Tibial nerve (tissue), 4 donors: ENCODE measurements around the gene THEMIS. TPM values are rescaled to one million over a fixed set of nuclear protein-coding genes. Genes with fewer than 3 reads are reported as not detected.

ENCODE experiments used
- DNase-seq, 2 donors: peaks; one replicate each; pipeline ENCODE4 v3.0.0-alpha.2; 2019; ENCODE audit warnings: low spot score in 2 of 2
- H3K27ac ChIP-seq, 4 donors: fragments of 200-600 bp; sonication (generic) in 3 of 4; one replicate each; pipeline ENCODE4 v1.5.1; 2017 to 2019; ENCODE audit warnings: mild to moderate bottlenecking in 1 of 4
- H3K27me3 ChIP-seq, 2 donors: fragments of 200-600 bp; sonication (generic) in 1 of 2; one replicate each; pipeline versions ENCODE4 v1.5.1 to v1.6.0; 2017 to 2019
- H3K36me3 ChIP-seq, 3 donors: fragments of 200-600 bp; sonication (generic); one replicate each; pipeline ENCODE4 v1.5.1; 2018 to 2019
- H3K4me1 ChIP-seq, 4 donors: fragments of 200-600 bp; sonication (generic) in 3 of 4; one replicate each; pipeline ENCODE4 v1.5.1; 2017 to 2019
- H3K4me3 ChIP-seq, 4 donors: fragments of 200-600 bp; sonication (generic) in 3 of 4; one replicate each; pipeline ENCODE4 v1.5.1; 2017 to 2019; ENCODE audit warnings: mild to moderate bottlenecking in 1 of 4, moderate library complexity in 1 of 4
- H3K9me3 ChIP-seq, 4 donors: fragments of 200-600 bp; sonication (generic) in 3 of 4; one replicate each; pipeline ENCODE4 v1.5.1; 2017 to 2019
- CTCF ChIP-seq, 5 experiments: fragments of 200-600 bp in 3 of 5; fragments of 450-650 bp in 2 of 5; sonication (generic) in 3 of 5; IDR thresholded peaks; one replicate each; pipeline ENCODE4 v1.5.1; 2016 to 2019; ENCODE audit warnings: antibody characterized with exemption in 5 of 5, mild to moderate bottlenecking in 3 of 5, moderate library complexity in 2 of 5
- EP300 ChIP-seq, 2 donors: sonication (generic); formaldehyde crosslinking; IDR thresholded peaks; one replicate each; pipeline ENCODE4 v1.6.1; 2017; ENCODE audit warnings: antibody characterized with exemption in 2 of 2, mild to moderate bottlenecking in 1 of 2
- POLR2A ChIP-seq, 2 donors: fragments of 450-650 bp; IDR thresholded peaks; one replicate each; pipeline ENCODE4 v1.6.1; 2017; ENCODE audit warnings: antibody characterized with exemption in 2 of 2, mild to moderate bottlenecking in 2 of 2, moderate library complexity in 2 of 2
- WGBS, 2 donors: methylation state at CpG; one replicate each; pipeline ENCODE4 v1.1.5; 2018; 5-methylcytosine and 5-hydroxymethylcytosine counted together
- total RNA-seq, 4 donors: library from RNA; depleted of rRNA; stranded (reverse); fragments of >200 nt; gene quantifications; one replicate each; pipeline ENCODE4 v1.1.0, GENCODE V29; 2016

The THEMIS gene
- total RNA-seq, 4 donors from 2014 or later: 0.22 to 0.98 (median 0.57) TPM

GRCh38 chr6:127904160-127904559 lies 3.3 kb upstream of the THEMIS start:
- TF ChIP-seq POLR2A (IDR thresholded peaks at IDR 0.05): no peak
- TF ChIP-seq EP300 (IDR thresholded peaks at IDR 0.05): no peak
- no peak for TF ChIP-seq CTCF (IDR thresholded peaks at IDR 0.05)
- no peak for DNase-seq
- Histone ChIP-seq H3K9me3 (peaks cover 0 to 14% (median 0%) of the 10 kb centered on the region in 4 donors), H3K4me1 (no peaks in the 10 kb centered on the region), H3K27ac (no peak overlapping the region), H3K4me3 (no peak overlapping the region), H3K27me3 (no peaks in the 10 kb centered on the region), H3K36me3 (no peaks in the 10 kb centered on the region)

- no peaks in the 10 kb centered on the region for H3K4me1 ChIP-seq
- 90 to 94% methylated on average over 8 of the region's 8 CpGs for WGBS, 2 donors
- H3K27me3 ChIP-seq: no peaks in the 10 kb centered on the region
Observed at GRCh38 chr6:127902933-127903332, 2.1 kb upstream of the THEMIS start.

GRCh38 chr6:127897484-127897883 lies 3.4 kb downstream of the THEMIS start:
- 82 to 84% methylated on average over 2 of the region's 2 CpGs for WGBS, 2 donors
- Histone ChIP-seq H3K36me3 (no peaks in the 10 kb centered on the region), H3K9me3 (no peaks in the 10 kb centered on the region), H3K27ac (no peak overlapping the region), H3K4me1 (no peaks in the 10 kb centered on the region), H3K27me3 (no peaks in the 10 kb centered on the region), H3K4me3 (no peak overlapping the region)
- TF ChIP-seq EP300 (IDR thresholded peaks at IDR 0.05): no peak
- TF ChIP-seq CTCF (IDR thresholded peaks at IDR 0.05): no peak
- TF ChIP-seq POLR2A (IDR thresholded peaks at IDR 0.05): no peak
- no peak for DNase-seq

More at GRCh38 chr6:127902933-127903332, 2.1 kb upstream of the THEMIS start:
- no peaks in the 10 kb centered on the region for H3K36me3 ChIP-seq
- H3K9me3 ChIP-seq: peaks cover 0 to 12% (median 0%) of the 10 kb centered on the region in 4 donors
- no peak for TF ChIP-seq POLR2A (IDR thresholded peaks at IDR 0.05)
- TF ChIP-seq CTCF (IDR thresholded peaks at IDR 0.05): no peak
- no peak for TF ChIP-seq EP300 (IDR thresholded peaks at IDR 0.05)
- no peak overlapping the region for H3K4me3 ChIP-seq
- no peak overlapping the region for H3K27ac ChIP-seq
- no peak for DNase-seq

- no peak overlapping the region for H3K27ac ChIP-seq
- no peaks in the 10 kb centered on the region for H3K4me1 ChIP-seq
- no peak for DNase-seq
- no peaks in the 10 kb centered on the region for H3K27me3 ChIP-seq
- TF ChIP-seq CTCF (IDR thresholded peaks at IDR 0.05) (no peak), EP300 (IDR thresholded peaks at IDR 0.05) (no peak), POLR2A (IDR thresholded peaks at IDR 0.05) (no peak)
- no peaks in the 10 kb centered on the region for H3K9me3 ChIP-seq
- no peak overlapping the region for H3K4me3 ChIP-seq
- H3K36me3 ChIP-seq: no peaks in the 10 kb centered on the region
- WGBS, 2 donors: 60 to 68% methylated on average over 1 of the region's 1 CpG
Observed at GRCh38 chr6:127894051-127894450, 6.8 kb downstream of the THEMIS start.

GRCh38 chr6:127893541-127893940 lies 7.3 kb downstream of the THEMIS start:
- no peaks in the 10 kb centered on the region for H3K9me3 ChIP-seq
- no peak for TF ChIP-seq EP300 (IDR thresholded peaks at IDR 0.05)
- no peak for TF ChIP-seq CTCF (IDR thresholded peaks at IDR 0.05)
- TF ChIP-seq POLR2A (IDR thresholded peaks at IDR 0.05): no peak

More at GRCh38 chr6:127893541-127893940, 7.3 kb downstream of the THEMIS start:
- 81 to 82% methylated on average over 6 of the region's 6 CpGs for WGBS, 2 donors
- DNase-seq: no peak
- Histone ChIP-seq H3K4me3 (no peak overlapping the region), H3K27ac (no peak overlapping the region), H3K36me3 (no peaks in the 10 kb centered on the region), H3K27me3 (no peaks in the 10 kb centered on the region), H3K4me1 (no peaks in the 10 kb centered on the region)
